Umbilical cord (tissue), 2 donors: Measurements from ENCODE around the gene MYBPC1. TPM values are rescaled to one million over a fixed set of nuclear protein-coding genes. Genes with fewer than 3 reads are reported as not detected.

Source experiments
- DNase-seq: peaks from one replicate; pipeline ENCODE4 v3.0.0-alpha.2; 2015; ENCODE audit warnings: low spot score
- total RNA-seq: library from RNA; depleted of rRNA; stranded (reverse); fragments of >200 nt; gene quantifications from one replicate; pipeline ENCODE4 v1.2.3, GENCODE V29; 2014; ENCODE audit warnings: low replicate concordance; ENCODE audit not compliant: insufficient read depth

MYBPC1 gene
- total RNA-seq, 1 donor from 2014 or later = 5.1 TPM

- no peak for DNase-seq
Measured at GRCh38 chr12:101599311-101599710, 4.5 kb downstream of the MYBPC1 start.

GRCh38 chr12:101599771-101600484 lies 5.2 kb downstream of the MYBPC1 start:
- no peak for DNase-seq

GRCh38 chr12:101604132-101604531 lies 9.4 kb downstream of the MYBPC1 start:
- no peak for DNase-seq

- no peak for DNase-seq
Measured at GRCh38 chr12:101607894-101608293, 13.1 kb downstream of the MYBPC1 start.

GRCh38 chr12:101608301-101609133 lies 13.7 kb downstream of the MYBPC1 start:
- DNase-seq = no peak

GRCh38 chr12:101609198-101609597 lies 14.4 kb downstream of the MYBPC1 start:
- no peak for DNase-seq

GRCh38 chr12:101612160-101612916 lies 17.6 kb downstream of the MYBPC1 start:
- DNase-seq = no peak

GRCh38 chr12:101616027-101616494 lies 21.3 kb downstream of the MYBPC1 start:
- DNase-seq = peak; percentile 38

GRCh38 chr12:101619026-101619786 lies 24.4 kb downstream of the MYBPC1 start:
- DNase-seq = no peak

GRCh38 chr12:101619858-101620761 lies 25.3 kb downstream of the MYBPC1 start:
- DNase-seq = peak; percentile 19

- no peak for DNase-seq
Measured at GRCh38 chr12:101620762-101621133, 26.0 kb downstream of the MYBPC1 start.

- DNase-seq = no peak
Measured at GRCh38 chr12:101628676-101629075, 33.9 kb downstream of the MYBPC1 start.

- DNase-seq = no peak
Measured at GRCh38 chr12:101634724-101635123, 40.0 kb downstream of the MYBPC1 start.

GRCh38 chr12:101637936-101638335 lies 43.2 kb downstream of the MYBPC1 start:
- no peak for DNase-seq

GRCh38 chr12:101642115-101643067 lies 47.6 kb downstream of the MYBPC1 start:
- no peak for DNase-seq

- DNase-seq = no peak
Measured at GRCh38 chr12:101647711-101648110, 52.9 kb downstream of the MYBPC1 start.

GRCh38 chr12:101648195-101648594 lies 53.4 kb downstream of the MYBPC1 start:
- no peak for DNase-seq

- DNase-seq = no peak
Measured at GRCh38 chr12:101650346-101651117, 55.8 kb downstream of the MYBPC1 start.
